Measurements from ENCODE around the gene PACSIN3.

PACSIN3 gene

DNA sequence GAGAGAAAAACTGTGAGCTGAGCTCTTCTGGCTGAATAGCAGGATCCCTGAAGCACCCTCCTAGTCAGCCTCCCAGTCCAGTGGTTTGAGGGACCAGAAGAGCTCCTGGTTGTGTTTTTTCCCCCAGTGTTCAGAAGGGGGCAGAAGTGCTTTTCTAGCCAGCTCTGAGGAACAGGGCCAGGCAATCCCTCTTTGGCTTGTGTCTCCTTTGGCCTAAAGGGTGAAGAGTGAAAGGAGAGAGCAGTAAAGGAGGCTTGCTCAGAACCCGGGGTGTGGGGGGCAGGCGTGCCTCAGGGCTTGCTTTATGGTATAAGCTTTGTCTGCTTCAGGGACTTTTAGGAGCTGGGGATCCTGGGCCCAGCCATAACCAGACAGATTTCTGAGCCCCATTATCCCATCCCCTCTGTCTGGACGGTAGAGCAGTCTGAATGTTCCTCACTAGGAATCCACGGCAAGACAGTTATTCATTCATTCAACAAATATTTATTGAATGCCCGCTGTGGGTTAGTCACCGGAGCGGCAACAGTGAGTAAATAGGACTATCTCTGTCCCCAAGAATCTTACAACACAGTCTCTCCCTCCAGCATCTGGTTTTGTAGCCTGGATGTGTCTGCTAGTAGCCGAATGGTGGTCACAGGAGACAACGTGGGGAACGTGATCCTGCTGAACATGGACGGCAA lies 47.9 kb upstream of the PACSIN3 start:
- no peak overlapping the region for H3K4me2 ChIP-seq (ENCODE audit: low read length)
- no peaks in the 10 kb centered on the region for H3K9me3 ChIP-seq (ENCODE audit: control insufficient read depth, insufficient read depth, low read length)
- H3K27me3 ChIP-seq (ENCODE audit: control insufficient read depth, low read length), result no peaks in the 10 kb centered on the region
- no peaks in the 10 kb centered on the region for H3K79me2 ChIP-seq (ENCODE audit: control insufficient read depth, low read length)
- H3K9me2 ChIP-seq (replicated peaks; ENCODE audit: control insufficient read depth, low read length), result no peaks in the 10 kb centered on the region
- H3F3A ChIP-seq (ENCODE audit: control insufficient read depth, insufficient read depth), result peaks cover 6% of the 10 kb centered on the region; the same call in 1 of the 2 replicates
- H3K27ac ChIP-seq (ENCODE audit: low read depth, low read length), result no peak overlapping the region
- H3K4me1 ChIP-seq (ENCODE audit: control insufficient read depth, low read length), result peaks cover 23% of the 10 kb centered on the region
- no peaks in the 10 kb centered on the region for H4K20me1 ChIP-seq (ENCODE audit: control insufficient read depth, insufficient read depth, low read depth, low read length)
- H3K4me3 ChIP-seq (ENCODE audit: low read length), result no peak overlapping the region
- H3K36me3 ChIP-seq (ENCODE audit: control insufficient read depth, low read length), result peaks cover 19% of the 10 kb centered on the region
- TF ChIP-seq EZH2phosphoT487 (IDR thresholded peaks at IDR 0.05; ENCODE audit: borderline replicate concordance, low read length), result no peak
- TF ChIP-seq, protein P1, sequence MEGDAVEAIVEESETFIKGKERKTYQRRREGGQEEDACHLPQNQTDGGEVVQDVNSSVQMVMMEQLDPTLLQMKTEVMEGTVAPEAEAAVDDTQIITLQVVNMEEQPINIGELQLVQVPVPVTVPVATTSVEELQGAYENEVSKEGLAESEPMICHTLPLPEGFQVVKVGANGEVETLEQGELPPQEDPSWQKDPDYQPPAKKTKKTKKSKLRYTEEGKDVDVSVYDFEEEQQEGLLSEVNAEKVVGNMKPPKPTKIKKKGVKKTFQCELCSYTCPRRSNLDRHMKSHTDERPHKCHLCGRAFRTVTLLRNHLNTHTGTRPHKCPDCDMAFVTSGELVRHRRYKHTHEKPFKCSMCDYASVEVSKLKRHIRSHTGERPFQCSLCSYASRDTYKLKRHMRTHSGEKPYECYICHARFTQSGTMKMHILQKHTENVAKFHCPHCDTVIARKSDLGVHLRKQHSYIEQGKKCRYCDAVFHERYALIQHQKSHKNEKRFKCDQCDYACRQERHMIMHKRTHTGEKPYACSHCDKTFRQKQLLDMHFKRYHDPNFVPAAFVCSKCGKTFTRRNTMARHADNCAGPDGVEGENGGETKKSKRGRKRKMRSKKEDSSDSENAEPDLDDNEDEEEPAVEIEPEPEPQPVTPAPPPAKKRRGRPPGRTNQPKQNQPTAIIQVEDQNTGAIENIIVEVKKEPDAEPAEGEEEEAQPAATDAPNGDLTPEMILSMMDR (IDR thresholded peaks at IDR 0.05; ENCODE audit: low read depth, low read length, poor library complexity, severe bottlenecking), result peak; percentile 35

DNA sequence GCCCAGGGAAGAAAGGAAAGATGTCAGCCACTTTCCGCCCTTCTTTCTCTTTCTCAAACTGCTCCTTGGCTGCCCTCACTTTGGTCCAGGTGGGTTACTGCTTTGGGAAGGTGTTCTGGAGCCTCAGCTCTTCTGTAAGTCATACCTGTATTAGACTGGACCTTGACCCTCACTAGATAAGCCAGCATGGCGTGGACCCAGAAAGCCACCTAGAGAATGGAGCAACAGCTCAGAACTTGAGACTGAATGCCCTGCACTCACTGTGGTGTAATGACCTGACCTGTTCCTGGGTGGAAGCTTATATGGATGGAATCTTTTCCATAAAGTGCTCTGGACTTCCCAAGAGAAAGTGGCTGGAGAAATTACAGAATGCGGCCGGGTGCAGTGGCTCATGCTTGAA lies 46.8 kb upstream of the PACSIN3 start:
- Histone ChIP-seq H3K4me2 (ENCODE audit: low read length) (no peak overlapping the region), H3K27me3 (ENCODE audit: control insufficient read depth, low read length) (no peaks in the 10 kb centered on the region), H3K4me3 (ENCODE audit: low read length) (no peak overlapping the region), H3K9me2 (replicated peaks; ENCODE audit: control insufficient read depth, low read length) (no peaks in the 10 kb centered on the region), H3K4me1 (ENCODE audit: control insufficient read depth, low read length) (peaks cover 23% of the 10 kb centered on the region), H4K20me1 (ENCODE audit: control insufficient read depth, insufficient read depth, low read depth, low read length) (no peaks in the 10 kb centered on the region), H3F3A (ENCODE audit: control insufficient read depth, insufficient read depth) (peaks cover 6% of the 10 kb centered on the region; the same call in 1 of the 2 replicates), H3K36me3 (ENCODE audit: control insufficient read depth, low read length) (peaks cover 12% of the 10 kb centered on the region; the same call in 1 of the 2 replicates), H3K9me3 (ENCODE audit: control insufficient read depth, insufficient read depth, low read length) (no peaks in the 10 kb centered on the region), H3K79me2 (ENCODE audit: control insufficient read depth, low read length) (no peaks in the 10 kb centered on the region), H3K27ac (ENCODE audit: low read depth, low read length) (no peak overlapping the region)
- TF ChIP-seq, protein P1 (IDR thresholded peaks at IDR 0.05; ENCODE audit: low read depth, low read length, poor library complexity, severe bottlenecking), result no peak
- no peak for TF ChIP-seq EZH2phosphoT487 (IDR thresholded peaks at IDR 0.05; ENCODE audit: borderline replicate concordance, low read length)

DNA sequence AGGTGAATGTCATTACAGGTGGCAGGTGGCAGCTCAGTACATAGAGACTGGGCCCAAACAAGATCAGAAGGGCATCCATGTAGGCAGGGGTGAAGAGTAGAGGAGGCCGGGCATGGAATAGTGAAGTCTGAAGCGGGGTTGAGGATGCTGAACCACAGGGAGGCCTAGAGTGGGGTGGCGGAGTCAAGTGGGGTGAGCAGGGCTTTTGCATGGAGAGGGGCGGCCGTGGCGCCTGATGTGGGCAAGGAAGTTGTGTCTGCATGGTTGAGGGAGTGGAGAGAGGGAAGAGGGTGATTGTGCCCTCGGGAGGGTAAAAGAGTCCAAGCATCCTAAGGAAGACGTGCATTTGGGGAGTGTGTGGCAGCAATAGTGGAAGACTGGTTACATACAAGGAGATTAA lies 42.9 kb upstream of the PACSIN3 start:
- Histone ChIP-seq H3K4me1 (ENCODE audit: control insufficient read depth, low read length) (peaks cover 19% of the 10 kb centered on the region), H3K4me3 (ENCODE audit: low read length) (no peak overlapping the region), H3K79me2 (ENCODE audit: control insufficient read depth, low read length) (no peaks in the 10 kb centered on the region), H3K9me2 (replicated peaks; ENCODE audit: control insufficient read depth, low read length) (no peaks in the 10 kb centered on the region), H3K36me3 (ENCODE audit: control insufficient read depth, low read length) (peaks cover 7% of the 10 kb centered on the region), H3K9me3 (ENCODE audit: control insufficient read depth, insufficient read depth, low read length) (no peaks in the 10 kb centered on the region), H3K27ac (ENCODE audit: low read depth, low read length) (no peak overlapping the region), H4K20me1 (ENCODE audit: control insufficient read depth, insufficient read depth, low read depth, low read length) (no peaks in the 10 kb centered on the region), H3F3A (ENCODE audit: control insufficient read depth, insufficient read depth) (no peaks in the 10 kb centered on the region), H3K27me3 (ENCODE audit: control insufficient read depth, low read length) (no peaks in the 10 kb centered on the region), H3K4me2 (ENCODE audit: low read length) (no peak overlapping the region)
- TF ChIP-seq, protein P1 (IDR thresholded peaks at IDR 0.05; ENCODE audit: low read depth, low read length, poor library complexity, severe bottlenecking), result no peak
